H1 (cell line): ENCODE results near the gene TMTC4. TPM values are rescaled to one million over a fixed set of nuclear protein-coding genes. Genes with fewer than 3 reads are reported as not detected.

Experiments used
- polyA plus RNA-seq, 7 experiments: library from polyadenylated mRNA; depleted of rRNA in 3 of 7; stranded (reverse) in 5 of 7; unstranded in 2 of 7; fragments of >200 nt in 5 of 7; fragments of 200-250 nt in 2 of 7; gene quantifications; 1 replicate in 5 of 7; 2 replicates in 1 of 7; 4 replicates in 1 of 7; pipeline versions ENCODE4 v1.2.1 to v1.2.3, GENCODE V29; 2011 to 2013; ENCODE audit warnings: missing spikeins in 2 of 7, mixed read lengths in 2 of 7
- total RNA-seq: library from RNA; stranded (reverse); fragmentation: NEBNext Ultra II Directional; extraction: Animal tissue kit (Norgen Biotek cat#: 25700); gene quantifications from 2 replicates; pipeline ENCODE4 v1.2.1, GENCODE V29; 2021
- TF ChIP-seq, protein P1 (sequence below): fragments of 300-600 bp; sonication (generic); IDR thresholded peaks from 2 replicates; pipeline ENCODE4 v1.7.1; 2012; ENCODE audit warnings: low read length, moderate library complexity, mild to moderate bottlenecking, inconsistent platforms; ENCODE audit not compliant: insufficient replicate concordance

Gene TMTC4
- total and polyA plus RNA-seq, 2 of the 8 experiments (the other 6 are each of a cell fraction or from before 2014, with no cell fraction given): 26.3 to 42.6 TPM

- TF ChIP-seq, protein P1, sequence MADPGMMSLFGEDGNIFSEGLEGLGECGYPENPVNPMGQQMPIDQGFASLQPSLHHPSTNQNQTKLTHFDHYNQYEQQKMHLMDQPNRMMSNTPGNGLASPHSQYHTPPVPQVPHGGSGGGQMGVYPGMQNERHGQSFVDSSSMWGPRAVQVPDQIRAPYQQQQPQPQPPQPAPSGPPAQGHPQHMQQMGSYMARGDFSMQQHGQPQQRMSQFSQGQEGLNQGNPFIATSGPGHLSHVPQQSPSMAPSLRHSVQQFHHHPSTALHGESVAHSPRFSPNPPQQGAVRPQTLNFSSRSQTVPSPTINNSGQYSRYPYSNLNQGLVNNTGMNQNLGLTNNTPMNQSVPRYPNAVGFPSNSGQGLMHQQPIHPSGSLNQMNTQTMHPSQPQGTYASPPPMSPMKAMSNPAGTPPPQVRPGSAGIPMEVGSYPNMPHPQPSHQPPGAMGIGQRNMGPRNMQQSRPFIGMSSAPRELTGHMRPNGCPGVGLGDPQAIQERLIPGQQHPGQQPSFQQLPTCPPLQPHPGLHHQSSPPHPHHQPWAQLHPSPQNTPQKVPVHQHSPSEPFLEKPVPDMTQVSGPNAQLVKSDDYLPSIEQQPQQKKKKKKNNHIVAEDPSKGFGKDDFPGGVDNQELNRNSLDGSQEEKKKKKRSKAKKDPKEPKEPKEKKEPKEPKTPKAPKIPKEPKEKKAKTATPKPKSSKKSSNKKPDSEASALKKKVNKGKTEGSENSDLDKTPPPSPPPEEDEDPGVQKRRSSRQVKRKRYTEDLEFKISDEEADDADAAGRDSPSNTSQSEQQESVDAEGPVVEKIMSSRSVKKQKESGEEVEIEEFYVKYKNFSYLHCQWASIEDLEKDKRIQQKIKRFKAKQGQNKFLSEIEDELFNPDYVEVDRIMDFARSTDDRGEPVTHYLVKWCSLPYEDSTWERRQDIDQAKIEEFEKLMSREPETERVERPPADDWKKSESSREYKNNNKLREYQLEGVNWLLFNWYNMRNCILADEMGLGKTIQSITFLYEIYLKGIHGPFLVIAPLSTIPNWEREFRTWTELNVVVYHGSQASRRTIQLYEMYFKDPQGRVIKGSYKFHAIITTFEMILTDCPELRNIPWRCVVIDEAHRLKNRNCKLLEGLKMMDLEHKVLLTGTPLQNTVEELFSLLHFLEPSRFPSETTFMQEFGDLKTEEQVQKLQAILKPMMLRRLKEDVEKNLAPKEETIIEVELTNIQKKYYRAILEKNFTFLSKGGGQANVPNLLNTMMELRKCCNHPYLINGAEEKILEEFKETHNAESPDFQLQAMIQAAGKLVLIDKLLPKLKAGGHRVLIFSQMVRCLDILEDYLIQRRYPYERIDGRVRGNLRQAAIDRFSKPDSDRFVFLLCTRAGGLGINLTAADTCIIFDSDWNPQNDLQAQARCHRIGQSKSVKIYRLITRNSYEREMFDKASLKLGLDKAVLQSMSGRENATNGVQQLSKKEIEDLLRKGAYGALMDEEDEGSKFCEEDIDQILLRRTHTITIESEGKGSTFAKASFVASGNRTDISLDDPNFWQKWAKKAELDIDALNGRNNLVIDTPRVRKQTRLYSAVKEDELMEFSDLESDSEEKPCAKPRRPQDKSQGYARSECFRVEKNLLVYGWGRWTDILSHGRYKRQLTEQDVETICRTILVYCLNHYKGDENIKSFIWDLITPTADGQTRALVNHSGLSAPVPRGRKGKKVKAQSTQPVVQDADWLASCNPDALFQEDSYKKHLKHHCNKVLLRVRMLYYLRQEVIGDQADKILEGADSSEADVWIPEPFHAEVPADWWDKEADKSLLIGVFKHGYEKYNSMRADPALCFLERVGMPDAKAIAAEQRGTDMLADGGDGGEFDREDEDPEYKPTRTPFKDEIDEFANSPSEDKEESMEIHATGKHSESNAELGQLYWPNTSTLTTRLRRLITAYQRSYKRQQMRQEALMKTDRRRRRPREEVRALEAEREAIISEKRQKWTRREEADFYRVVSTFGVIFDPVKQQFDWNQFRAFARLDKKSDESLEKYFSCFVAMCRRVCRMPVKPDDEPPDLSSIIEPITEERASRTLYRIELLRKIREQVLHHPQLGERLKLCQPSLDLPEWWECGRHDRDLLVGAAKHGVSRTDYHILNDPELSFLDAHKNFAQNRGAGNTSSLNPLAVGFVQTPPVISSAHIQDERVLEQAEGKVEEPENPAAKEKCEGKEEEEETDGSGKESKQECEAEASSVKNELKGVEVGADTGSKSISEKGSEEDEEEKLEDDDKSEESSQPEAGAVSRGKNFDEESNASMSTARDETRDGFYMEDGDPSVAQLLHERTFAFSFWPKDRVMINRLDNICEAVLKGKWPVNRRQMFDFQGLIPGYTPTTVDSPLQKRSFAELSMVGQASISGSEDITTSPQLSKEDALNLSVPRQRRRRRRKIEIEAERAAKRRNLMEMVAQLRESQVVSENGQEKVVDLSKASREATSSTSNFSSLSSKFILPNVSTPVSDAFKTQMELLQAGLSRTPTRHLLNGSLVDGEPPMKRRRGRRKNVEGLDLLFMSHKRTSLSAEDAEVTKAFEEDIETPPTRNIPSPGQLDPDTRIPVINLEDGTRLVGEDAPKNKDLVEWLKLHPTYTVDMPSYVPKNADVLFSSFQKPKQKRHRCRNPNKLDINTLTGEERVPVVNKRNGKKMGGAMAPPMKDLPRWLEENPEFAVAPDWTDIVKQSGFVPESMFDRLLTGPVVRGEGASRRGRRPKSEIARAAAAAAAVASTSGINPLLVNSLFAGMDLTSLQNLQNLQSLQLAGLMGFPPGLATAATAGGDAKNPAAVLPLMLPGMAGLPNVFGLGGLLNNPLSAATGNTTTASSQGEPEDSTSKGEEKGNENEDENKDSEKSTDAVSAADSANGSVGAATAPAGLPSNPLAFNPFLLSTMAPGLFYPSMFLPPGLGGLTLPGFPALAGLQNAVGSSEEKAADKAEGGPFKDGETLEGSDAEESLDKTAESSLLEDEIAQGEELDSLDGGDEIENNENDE: no peak
Measured at GRCh38 chr13:100602493-100603111, 72.0 kb downstream of the TMTC4 start (continued).
